ENCODE data around the gene CTNNA2.

- TF ChIP-seq CTCF (IDR thresholded peaks at IDR 0.05) = no peak
- no peak for TF ChIP-seq POLR2A (IDR thresholded peaks at IDR 0.05)
Observed at GRCh38 chr2:79713131-79713785, 200.4 kb downstream of the CTNNA2 start.
